ENCODE results near the gene CISD1. TPM values are rescaled to one million over a fixed set of nuclear protein-coding genes. Genes with fewer than 3 reads are reported as not detected.

Gene CISD1
- total RNA-seq, 1 experiment from 2014 or later: 46.6 TPM

- 0 out of 2 replicates have a peak, but pooled peaks have one; percentile 58 for TF ChIP-seq MLX (CRISPR knock-in tag; IDR thresholded peaks at IDR 0.05)
- peak; percentile 87 for TF ChIP-seq SMAD4 (CRISPR knock-in tag; IDR thresholded peaks at IDR 0.05)
- TF ChIP-seq JAZF1 (CRISPR knock-in tag; IDR thresholded peaks at IDR 0.05): no peak
- no peak for TF ChIP-seq NR3C1 (CRISPR knock-in tag; conservative IDR thresholded peaks at IDR 0.05; ENCODE audit: low read depth)
- TF ChIP-seq E2F1 (CRISPR knock-in tag; IDR thresholded peaks at IDR 0.05): peak; percentile 93
- TF ChIP-seq ZNF281 (CRISPR knock-in tag; IDR thresholded peaks at IDR 0.05): peak; percentile 96
- TF ChIP-seq ESRRA (CRISPR knock-in tag; IDR thresholded peaks at IDR 0.05; ENCODE audit: borderline replicate concordance): peak; percentile 94; the same call in 1 of the 2 replicates
- TF ChIP-seq ZNF317 (CRISPR knock-in tag; IDR thresholded peaks at IDR 0.05; ENCODE audit: borderline replicate concordance, low read depth): peak; percentile 61; the same call in 1 of the 2 replicates
- TF ChIP-seq ZNF263 (CRISPR knock-in tag; IDR thresholded peaks at IDR 0.05; ENCODE audit: low read depth): peak; percentile 64
- TF ChIP-seq ZNF138 (CRISPR knock-in tag; conservative IDR thresholded peaks at IDR 0.05): no peak
- TF ChIP-seq JUN (CRISPR knock-in tag; IDR thresholded peaks at IDR 0.05): peak; percentile 90; the same call in 1 of the 2 replicates
- TF ChIP-seq USF1 (CRISPR knock-in tag; IDR thresholded peaks at IDR 0.05): peak; percentile 85
- no peak for TF ChIP-seq EMX1 (CRISPR knock-in tag; IDR thresholded peaks at IDR 0.05)
- TF ChIP-seq ZNF423 (CRISPR knock-in tag; IDR thresholded peaks at IDR 0.05): no peak
- peak; percentile 71; the same call in 1 of the 2 replicates for TF ChIP-seq E2F4 (CRISPR knock-in tag; IDR thresholded peaks at IDR 0.05; ENCODE audit: borderline replicate concordance, low read depth)
Measured at GRCh38 chr10:58268946-58269781, at the start of gene CISD1 (continued).

GRCh38 chr10:58219875-58220274 is 49.1 kb upstream of the CISD1 start:
- no peaks in the 10 kb centered on the region for H3K4me1 Mint-ChIP-seq
- no peak overlapping the region for H3K27ac Mint-ChIP-seq
- no peaks in the 10 kb centered on the region for H3K36me3 Mint-ChIP-seq
- ATAC-seq (no peak), DNase-seq (ENCODE audit: low spot score) (no peak)
- POLR2A ChIA-PET: no interaction called here
- H3K27me3 Mint-ChIP-seq (ENCODE audit: low read depth): no peaks in the 10 kb centered on the region
- H3K4me3 Mint-ChIP-seq: no peak overlapping the region
- CTCF ChIA-PET: no interaction called here
- no peaks in the 10 kb centered on the region for H3K9me3 Mint-ChIP-seq
- TF ChIP-seq AR (CRISPR knock-in tag; IDR thresholded peaks at IDR 0.05) (no peak), JAZF1 (CRISPR knock-in tag; IDR thresholded peaks at IDR 0.05) (no peak), MAX (CRISPR knock-in tag; IDR thresholded peaks at IDR 0.05) (no peak), ATF3 (CRISPR knock-in tag; conservative IDR thresholded peaks at IDR 0.05) (no peak), USF1 (CRISPR knock-in tag; IDR thresholded peaks at IDR 0.05) (no peak), ZNF396 (CRISPR knock-in tag; IDR thresholded peaks at IDR 0.05; ENCODE audit: borderline replicate concordance) (no peak), ELF4 (CRISPR knock-in tag; IDR thresholded peaks at IDR 0.05; ENCODE audit: low read depth) (no peak)

All from WTC11 (cell line).